Stimulated activated CD4-positive, alpha-beta T cell treated with anti-CD3 and anti-CD28 coated beads, Interleukin-12 subunit alpha, Interleukin-12 subunit beta, amount 100 ng/mL, for 4 hours (primary cell): ENCODE results near the gene RNF169.
"Not testable (repeated sequence)": the region's sequence is repeated elsewhere in the genome, so short reads cannot be mapped to it uniquely, and the experiment has no call there.

Experiments
- DNase-seq: peaks from one replicate; pipeline ENCODE4 v3.0.0-alpha.2; 2020

RNF169 gene

DNA sequence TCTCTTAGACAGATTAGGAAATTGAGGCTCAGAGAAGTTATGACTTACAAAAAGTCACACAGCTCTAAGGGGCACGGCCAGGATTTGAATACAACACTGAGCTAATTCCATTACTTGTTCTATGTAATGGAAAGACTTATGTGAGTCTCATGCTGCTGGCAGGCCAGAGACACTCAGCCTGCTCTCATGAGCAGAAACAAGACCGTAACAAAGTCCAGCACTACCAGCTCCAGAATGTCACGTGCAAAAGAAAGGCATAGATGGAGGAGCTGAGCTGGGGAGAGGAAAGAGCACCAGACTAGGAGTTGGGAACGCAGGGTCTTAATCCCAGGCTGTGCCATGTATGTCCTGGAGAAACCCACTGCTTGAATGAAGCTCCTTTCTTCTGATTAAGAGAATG is 19.3 kb upstream of the RNF169 start:
- no peak for DNase-seq

DNA sequence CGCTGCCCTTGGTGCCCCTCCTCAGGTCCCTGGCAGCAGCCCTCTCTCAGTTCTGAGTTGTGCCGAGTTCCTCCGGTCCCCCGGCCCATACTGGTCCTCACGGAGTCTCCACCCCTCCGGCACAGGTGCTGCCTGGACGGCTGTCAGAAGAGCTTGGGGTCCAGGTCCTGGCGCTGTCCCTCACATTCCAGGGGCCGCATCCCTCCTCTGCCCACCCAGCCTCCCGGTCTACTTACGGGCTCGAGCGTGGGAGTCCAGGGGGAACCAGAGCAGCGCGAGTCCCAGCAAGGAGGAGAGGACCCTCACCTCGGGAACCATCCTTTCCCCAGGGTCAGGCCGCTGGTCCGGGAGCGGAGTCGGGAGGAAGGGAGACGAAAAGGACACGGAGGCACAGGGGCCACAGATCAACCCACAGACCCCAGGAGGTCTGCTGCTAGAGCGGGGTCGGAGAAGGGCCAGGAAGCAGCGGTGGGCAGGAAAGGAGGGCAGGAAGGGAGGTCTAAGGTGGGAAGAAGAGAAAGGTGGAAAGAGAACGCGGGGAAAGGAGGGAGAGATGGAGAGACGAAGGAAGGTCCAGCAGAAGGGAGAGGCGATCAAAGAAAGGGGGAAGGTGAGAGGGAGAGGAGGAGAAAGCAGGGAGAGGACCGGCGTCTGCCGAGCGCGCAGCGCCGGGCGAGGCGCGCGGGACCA is 17.9 kb upstream of the RNF169 start:
- no peak for DNase-seq

DNA sequence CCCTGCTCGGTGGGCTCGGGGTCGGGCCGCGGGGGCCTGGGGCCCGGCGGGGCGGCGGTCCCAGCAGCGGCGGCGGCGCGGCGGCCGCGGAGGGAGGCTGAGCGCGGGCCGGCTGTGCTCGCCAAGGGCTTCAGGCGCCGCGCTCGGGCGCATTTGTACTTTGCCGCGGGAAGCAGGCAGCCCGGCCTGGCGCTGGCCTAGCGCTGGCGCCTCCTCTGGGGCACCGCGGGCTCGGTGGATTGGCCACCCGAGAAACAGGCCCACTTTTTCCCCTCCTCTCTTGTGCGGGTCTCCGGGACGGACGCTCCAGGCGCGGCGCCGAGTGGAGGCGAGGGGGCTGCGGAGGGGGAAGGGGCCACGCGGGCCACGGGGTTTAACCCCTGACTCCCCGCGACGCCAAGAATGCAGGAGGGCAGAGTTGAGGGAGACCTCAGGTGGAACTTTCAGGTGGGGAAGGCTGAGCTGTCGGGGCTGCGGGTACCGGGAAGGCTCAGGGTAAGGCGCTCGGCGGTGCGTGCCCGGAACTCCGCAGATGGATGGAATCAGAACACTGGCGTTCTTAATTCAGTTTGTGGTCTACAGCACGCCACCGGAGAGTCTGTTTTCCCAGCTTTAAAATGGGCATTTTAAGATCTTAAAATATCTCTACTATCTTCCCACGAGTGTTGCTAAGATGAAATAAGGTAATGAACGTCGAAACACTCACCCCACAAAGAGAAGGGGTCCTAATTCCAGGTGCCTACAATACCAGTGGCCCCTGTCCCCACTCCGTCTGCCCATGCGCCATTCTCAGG is 17.2 kb upstream of the RNF169 start, which contains the start of gene CHRDL2:
Gene CHRDL2, minus strand, starts transcription at position 126 of the 794 bp plus-strand sequence. CDS start 538 bp downstream, outside the sequence.
- no peak for DNase-seq

- no peak for DNase-seq
Measured at GRCh38 chr11:74734559-74734925, 14.1 kb upstream of the RNF169 start.

DNA sequence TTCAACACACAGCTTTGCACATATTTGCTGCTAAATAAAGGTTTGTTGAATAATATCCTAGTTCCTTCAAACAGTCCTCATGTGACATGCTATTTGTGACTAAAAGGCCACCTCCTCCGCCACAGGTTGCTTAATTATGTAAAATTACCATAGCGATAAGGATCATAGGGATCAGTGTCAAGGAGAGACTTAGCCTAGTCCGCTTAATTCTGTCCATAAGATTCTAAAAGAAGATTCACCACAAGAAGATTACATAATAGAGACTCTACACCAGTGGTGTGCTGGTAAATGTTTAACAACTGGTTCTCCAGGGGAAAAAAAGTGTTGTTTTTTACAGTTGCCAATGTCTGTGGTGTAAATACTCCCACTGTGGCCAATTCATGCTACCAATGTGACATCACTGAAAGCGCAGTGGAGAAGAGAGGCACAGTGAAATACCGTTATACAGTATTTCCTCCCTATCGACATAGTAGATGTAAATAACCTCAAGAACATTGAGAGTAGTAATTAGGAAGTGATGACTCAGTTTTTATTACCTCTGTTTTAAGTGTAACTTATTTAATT is 13.2 kb upstream of the RNF169 start:
- no peak for DNase-seq

DNA sequence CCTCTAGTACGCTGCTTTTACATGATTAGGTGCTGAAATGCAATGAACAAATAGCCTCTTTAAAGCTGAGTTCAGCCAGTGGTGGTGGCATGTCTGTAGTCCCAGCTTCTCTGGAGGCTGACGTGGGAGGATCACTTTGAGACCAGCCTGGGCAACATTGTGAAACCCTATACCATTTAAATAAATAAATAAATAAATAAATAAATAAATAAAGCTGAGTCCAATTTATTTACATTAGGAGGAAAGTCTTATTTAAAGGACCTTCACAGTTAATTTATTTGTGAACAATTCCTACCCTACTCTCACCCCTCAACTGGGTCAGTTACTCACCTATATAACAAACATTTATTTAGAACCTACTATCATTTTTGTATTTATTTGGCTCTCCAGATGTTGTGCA is 12.6 kb upstream of the RNF169 start:
- DNase-seq = no peak

- DNase-seq = peak; percentile 31
Measured at GRCh38 chr11:74739546-74740270, 8.9 kb upstream of the RNF169 start.

DNA sequence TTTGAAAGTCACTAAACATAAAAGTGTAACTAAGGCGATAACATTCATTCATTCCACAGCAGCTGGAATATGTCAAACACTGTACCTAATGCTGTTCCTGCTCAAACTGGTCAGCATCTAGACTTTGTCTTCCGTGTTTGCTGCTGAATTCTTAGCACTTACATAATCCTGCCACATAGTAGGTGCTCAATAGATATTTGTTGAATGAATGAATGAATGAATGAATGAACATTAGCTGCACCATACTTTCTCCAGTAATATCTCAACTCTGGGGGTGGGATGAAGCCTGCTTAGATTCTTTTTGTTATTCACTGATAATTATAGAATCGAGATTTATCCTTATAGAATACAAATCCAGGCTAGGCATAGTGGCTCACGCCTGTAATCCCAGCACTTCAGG is 6.6 kb upstream of the RNF169 start:
- DNase-seq = no peak

- no peak for DNase-seq
Measured at GRCh38 chr11:74743640-74744039, 5.0 kb upstream of the RNF169 start.

GRCh38 chr11:74744277-74744676 is 4.4 kb upstream of the RNF169 start:
- no peak for DNase-seq

DNA sequence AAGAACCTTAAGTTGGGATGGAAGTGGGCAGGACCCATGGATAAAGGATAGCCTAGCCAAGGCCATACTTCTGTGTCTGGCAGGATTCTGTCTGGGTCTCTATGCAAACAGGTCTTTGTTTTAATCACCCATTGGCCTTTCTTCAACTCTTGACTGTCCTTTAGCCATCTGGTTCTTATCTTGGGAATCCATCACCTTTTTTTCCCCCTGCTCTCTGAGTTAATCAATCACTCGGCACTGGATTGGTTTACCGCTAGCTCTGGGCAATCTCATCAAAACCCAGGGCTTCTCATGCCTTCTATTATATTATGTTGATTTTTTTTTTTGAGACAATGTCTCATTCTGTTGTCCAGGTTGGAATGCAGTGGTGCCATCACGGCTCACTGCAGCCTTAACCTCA is 1.8 kb upstream of the RNF169 start:
- DNase-seq = no peak

DNA sequence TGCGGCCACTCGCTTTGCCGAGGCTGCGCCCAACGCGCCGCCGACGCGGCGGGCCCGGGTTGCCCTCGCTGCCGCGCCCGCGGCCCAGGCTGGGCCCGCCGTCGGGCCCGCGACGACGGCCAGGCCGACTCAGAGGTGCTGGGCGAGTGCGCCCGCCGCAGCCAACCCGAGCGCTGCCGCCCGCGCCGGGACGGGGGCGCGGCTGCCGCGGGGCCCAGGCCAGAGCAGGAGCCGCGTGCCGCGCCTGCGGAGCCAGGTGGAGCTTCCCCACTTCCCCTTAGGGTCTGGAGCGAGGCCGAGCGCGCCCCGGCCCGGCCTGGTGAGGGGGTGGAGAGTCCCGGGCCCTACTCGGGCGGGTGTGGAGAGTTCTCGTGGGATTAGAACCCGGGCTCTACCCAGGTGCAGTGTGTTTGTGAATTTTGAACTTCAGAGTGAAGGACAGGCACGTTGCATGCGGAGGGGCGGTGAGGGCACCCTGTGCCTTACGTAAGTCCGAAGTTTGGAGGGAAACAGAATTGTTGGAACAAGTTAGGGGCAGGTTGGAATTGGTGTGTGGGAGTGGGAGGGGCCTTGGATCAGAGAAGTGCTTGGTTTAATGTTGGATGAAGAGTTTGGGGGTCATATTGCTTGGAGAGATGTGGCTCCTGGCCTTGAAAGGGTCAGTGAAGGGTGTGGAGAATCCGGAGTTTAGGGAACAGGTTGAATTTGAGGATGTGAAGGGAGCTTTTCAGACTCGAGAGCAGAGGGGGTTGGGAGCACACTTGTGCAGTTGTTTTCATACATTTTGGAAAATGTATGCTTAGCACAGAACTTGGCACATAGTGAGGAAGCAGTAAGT is 697 bp downstream of the RNF169 start:
- peak; percentile 53 for DNase-seq

DNA sequence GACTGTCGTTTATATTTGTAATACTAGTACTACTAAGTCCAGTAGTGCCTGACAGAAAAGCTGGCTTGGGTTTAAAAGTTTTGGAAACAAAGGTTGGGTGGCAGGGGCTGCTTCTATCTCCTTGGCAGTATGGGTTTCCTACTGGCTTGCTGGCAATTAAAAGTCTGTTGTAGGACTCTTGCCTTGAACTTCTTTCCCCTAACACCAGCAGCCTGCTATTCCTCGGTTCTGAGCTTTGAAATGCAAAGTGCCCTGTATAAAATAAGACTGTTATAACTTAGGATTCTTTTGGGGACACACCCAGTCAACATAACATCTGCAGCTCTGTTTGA is 1.3 kb downstream of the RNF169 start:
- no peak for DNase-seq

DNA sequence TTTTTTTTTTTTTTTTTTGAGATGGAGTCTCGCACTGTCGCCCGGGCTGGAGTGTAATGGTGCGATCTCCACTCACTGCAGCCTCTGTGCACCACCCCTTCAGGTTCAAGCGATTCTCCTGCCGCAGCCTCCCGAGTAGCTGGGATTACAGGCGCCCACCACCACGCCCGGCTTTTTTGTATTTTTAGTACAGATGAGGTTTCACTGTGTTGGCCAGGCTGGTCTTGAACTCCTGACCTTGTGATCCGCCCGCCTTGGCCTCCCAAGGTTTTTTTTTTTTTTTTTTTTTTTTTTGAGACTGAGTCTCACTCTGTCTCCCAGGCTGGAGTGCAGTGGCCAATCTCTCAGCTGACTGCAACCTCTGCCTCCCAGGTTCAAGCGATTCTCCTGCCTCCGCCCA is 1.9 kb downstream of the RNF169 start:
- DNase-seq = not testable (repeated sequence)

GRCh38 chr11:74751303-74751702 is 2.7 kb downstream of the RNF169 start:
- no peak for DNase-seq

DNA sequence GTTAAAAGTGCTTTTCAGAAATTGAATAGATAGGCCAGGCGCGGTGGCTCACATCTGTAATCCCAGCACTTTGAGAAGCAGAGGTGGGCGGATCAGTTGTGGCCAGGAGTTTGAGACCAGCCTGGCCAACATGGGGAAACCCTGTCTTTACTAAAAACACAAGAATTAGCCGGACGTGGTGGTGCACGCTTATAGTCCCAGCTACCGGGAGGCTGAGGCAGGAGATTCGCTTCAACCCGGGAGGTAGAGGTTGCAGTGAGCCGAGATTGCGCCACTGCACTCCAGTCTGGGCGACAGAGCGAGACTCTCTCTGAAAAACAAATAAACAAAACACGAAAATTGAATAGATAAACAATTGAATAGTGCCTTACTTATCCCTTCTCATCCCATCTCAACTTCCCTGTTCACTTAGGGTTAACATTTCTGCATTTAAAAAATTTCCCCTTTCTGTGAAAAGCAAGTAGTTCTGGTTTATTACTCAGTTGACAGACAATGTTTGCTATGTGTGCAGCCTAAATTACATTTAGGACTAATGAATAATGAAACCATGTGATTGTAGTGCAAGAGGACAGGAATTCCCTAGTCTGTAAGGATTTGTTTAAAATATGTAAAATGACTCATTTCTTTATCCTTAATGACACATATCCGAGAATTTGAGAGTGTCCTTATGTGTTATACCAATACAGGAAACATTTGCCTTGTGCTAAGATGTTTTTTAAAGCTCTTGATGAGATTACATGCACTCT is 6.0 kb downstream of the RNF169 start:
- no peak for DNase-seq

- DNase-seq = no peak
Measured at GRCh38 chr11:74755395-74755995, 6.8 kb downstream of the RNF169 start.

- DNase-seq = no peak
Measured at GRCh38 chr11:74756571-74756970, 7.9 kb downstream of the RNF169 start.

DNA sequence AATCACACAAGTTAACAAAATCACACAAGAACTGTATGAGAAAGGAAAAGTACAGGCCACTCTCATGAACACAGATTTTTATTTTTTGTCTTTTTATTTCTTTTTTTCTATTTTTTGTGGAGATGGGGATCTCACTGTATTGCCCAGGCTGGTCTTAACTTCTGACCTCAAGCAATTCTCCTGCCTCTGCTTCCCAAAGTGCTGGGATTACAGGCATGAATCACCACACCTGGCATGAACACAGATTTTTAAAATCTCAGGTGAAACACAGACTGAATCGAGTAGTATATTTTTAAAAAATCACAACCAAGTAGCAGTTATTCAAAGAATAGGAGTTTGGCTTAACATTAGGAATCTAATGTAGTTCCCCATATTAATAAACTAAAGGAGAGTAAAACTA is 18.3 kb downstream of the RNF169 start:
- no peak for DNase-seq

GRCh38 chr11:74768172-74768651 is 19.6 kb downstream of the RNF169 start:
- not testable (repeated sequence) for DNase-seq

DNA sequence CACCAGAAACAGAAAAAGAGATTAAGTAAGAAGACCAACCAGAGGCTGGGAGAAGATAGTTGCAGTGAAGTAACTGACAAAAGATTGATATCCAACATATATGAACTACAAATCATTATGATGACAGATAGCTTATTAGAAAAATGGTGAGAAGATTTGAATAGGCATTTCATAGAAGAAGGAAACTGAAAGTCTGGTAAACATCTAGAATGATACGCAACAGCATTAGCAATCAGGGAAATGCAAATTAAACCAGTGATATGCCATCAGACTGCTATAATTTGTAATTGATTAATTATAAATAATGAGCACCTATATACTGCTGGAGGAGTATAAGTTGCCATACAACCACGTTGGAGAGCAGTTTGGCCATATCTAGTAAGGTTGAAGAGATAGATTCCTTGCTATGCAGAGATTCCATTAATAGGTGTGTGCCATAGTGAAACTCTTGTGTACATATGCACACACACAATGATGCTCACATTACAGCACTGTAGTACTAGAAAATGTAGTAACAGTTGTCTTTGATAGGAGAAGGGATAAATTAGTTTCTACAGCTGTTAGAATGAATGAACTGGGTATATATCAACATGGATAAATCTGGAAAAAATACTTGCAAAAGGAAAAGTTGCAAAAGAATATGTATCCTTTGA is 20.5 kb downstream of the RNF169 start:
- DNase-seq = no peak
